C4-2B (cell line): ENCODE results near the gene SCTR.

Experiments used
- CTCF ChIP-seq: fragments of 450-650 bp; conservative IDR thresholded peaks from 2 replicates; pipeline ENCODE4 v1.5.1; 2017; ENCODE audit warnings: mild to moderate bottlenecking
- ZFX ChIP-seq: fragments of 450-650 bp; IDR thresholded peaks from 2 replicates; pipeline ENCODE4 v1.6.1; 2017

- no peak for TF ChIP-seq CTCF
- no peak for TF ChIP-seq ZFX
Observed at GRCh38 chr2:119485336-119486110, 38.8 kb downstream of the SCTR start.
